ENCODE measurements around the gene INKA2. TPM values are rescaled to one million over a fixed set of nuclear protein-coding genes. Genes with fewer than 3 reads are reported as not detected.

INKA2 gene
- total and polyA plus RNA-seq, 4 donors: 0.26 to 0.67 (median 0.52) TPM

DNA sequence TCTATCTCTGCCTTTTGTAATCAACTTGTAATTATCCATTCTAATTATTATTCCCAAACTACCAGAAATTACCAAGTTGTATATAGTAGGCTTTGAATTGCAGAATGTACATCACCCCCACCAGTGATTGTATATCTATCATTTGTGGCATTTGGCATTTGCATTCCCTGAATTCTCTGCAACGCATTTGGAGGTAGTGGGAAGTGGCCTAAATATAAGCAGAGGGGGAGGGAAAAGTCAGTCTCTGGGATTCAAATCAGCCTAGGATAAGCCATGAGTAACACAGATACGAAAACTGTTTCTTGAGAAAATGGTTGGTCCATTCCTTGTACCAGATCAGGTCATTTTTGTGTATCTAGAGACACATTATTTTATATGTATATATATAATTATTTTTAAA is 37.2 kb upstream of the INKA2 start:
- TF ChIP-seq GABPA (IDR thresholded peaks at IDR 0.05 in 1 of 2, conservative IDR thresholded peaks at IDR 0.05 in 1 of 2) (no peak), NR2F2 (IDR thresholded peaks at IDR 0.05) (no peak), FOXA1 (IDR thresholded peaks at IDR 0.05) (no peak), FOXA2 (IDR thresholded peaks at IDR 0.05) (no peak), EGR1 (IDR thresholded peaks at IDR 0.05; ENCODE audit: low read depth in 2 of 2) (no peak), HNF4G (IDR thresholded peaks at IDR 0.05) (no peak), RXRA (IDR thresholded peaks at IDR 0.05) (no peak), SP1 (IDR thresholded peaks at IDR 0.05) (no peak), TAF1 (conservative IDR thresholded peaks at IDR 0.05) (no peak), JUND (IDR thresholded peaks at IDR 0.05) (no peak), HNF4A (conservative IDR thresholded peaks at IDR 0.05) (no peak), YY1 (IDR thresholded peaks at IDR 0.05) (no peak), RAD21 (IDR thresholded peaks at IDR 0.05) (no peak)
- TF ChIP-seq, protein P1, sequence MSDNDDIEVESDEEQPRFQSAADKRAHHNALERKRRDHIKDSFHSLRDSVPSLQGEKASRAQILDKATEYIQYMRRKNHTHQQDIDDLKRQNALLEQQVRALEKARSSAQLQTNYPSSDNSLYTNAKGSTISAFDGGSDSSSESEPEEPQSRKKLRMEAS (IDR thresholded peaks at IDR 0.05): no peak
- TF ChIP-seq, protein P2, sequence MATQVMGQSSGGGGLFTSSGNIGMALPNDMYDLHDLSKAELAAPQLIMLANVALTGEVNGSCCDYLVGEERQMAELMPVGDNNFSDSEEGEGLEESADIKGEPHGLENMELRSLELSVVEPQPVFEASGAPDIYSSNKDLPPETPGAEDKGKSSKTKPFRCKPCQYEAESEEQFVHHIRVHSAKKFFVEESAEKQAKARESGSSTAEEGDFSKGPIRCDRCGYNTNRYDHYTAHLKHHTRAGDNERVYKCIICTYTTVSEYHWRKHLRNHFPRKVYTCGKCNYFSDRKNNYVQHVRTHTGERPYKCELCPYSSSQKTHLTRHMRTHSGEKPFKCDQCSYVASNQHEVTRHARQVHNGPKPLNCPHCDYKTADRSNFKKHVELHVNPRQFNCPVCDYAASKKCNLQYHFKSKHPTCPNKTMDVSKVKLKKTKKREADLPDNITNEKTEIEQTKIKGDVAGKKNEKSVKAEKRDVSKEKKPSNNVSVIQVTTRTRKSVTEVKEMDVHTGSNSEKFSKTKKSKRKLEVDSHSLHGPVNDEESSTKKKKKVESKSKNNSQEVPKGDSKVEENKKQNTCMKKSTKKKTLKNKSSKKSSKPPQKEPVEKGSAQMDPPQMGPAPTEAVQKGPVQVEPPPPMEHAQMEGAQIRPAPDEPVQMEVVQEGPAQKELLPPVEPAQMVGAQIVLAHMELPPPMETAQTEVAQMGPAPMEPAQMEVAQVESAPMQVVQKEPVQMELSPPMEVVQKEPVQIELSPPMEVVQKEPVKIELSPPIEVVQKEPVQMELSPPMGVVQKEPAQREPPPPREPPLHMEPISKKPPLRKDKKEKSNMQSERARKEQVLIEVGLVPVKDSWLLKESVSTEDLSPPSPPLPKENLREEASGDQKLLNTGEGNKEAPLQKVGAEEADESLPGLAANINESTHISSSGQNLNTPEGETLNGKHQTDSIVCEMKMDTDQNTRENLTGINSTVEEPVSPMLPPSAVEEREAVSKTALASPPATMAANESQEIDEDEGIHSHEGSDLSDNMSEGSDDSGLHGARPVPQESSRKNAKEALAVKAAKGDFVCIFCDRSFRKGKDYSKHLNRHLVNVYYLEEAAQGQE (IDR thresholded peaks at IDR 0.05): no peak
- TF ChIP-seq, protein P3, sequence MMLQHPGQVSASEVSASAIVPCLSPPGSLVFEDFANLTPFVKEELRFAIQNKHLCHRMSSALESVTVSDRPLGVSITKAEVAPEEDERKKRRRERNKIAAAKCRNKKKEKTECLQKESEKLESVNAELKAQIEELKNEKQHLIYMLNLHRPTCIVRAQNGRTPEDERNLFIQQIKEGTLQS (IDR thresholded peaks at IDR 0.05): no peak
- TF ChIP-seq, protein P4, sequence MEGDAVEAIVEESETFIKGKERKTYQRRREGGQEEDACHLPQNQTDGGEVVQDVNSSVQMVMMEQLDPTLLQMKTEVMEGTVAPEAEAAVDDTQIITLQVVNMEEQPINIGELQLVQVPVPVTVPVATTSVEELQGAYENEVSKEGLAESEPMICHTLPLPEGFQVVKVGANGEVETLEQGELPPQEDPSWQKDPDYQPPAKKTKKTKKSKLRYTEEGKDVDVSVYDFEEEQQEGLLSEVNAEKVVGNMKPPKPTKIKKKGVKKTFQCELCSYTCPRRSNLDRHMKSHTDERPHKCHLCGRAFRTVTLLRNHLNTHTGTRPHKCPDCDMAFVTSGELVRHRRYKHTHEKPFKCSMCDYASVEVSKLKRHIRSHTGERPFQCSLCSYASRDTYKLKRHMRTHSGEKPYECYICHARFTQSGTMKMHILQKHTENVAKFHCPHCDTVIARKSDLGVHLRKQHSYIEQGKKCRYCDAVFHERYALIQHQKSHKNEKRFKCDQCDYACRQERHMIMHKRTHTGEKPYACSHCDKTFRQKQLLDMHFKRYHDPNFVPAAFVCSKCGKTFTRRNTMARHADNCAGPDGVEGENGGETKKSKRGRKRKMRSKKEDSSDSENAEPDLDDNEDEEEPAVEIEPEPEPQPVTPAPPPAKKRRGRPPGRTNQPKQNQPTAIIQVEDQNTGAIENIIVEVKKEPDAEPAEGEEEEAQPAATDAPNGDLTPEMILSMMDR (IDR thresholded peaks at IDR 0.05; ENCODE audit: low read depth, low read length, missing input control): no peak
- TF ChIP-seq, protein P5, sequence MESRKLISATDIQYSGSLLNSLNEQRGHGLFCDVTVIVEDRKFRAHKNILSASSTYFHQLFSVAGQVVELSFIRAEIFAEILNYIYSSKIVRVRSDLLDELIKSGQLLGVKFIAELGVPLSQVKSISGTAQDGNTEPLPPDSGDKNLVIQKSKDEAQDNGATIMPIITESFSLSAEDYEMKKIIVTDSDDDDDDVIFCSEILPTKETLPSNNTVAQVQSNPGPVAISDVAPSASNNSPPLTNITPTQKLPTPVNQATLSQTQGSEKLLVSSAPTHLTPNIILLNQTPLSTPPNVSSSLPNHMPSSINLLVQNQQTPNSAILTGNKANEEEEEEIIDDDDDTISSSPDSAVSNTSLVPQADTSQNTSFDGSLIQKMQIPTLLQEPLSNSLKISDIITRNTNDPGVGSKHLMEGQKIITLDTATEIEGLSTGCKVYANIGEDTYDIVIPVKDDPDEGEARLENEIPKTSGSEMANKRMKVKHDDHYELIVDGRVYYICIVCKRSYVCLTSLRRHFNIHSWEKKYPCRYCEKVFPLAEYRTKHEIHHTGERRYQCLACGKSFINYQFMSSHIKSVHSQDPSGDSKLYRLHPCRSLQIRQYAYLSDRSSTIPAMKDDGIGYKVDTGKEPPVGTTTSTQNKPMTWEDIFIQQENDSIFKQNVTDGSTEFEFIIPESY (IDR thresholded peaks at IDR 0.05): no peak
- Histone ChIP-seq H3K27me3 (ENCODE audit: control insufficient read depth in 4 of 4, insufficient read depth in 4 of 4, low read length in 3 of 4) (no peaks in the 10 kb centered on the region), H3K9me3 (ENCODE audit: control insufficient read depth in 4 of 4, low read length in 3 of 4) (no peaks in the 10 kb centered on the region), H3K36me3 (ENCODE audit: control insufficient read depth in 4 of 4, insufficient read depth in 3 of 4, low read depth in 1 of 4, low read length in 3 of 4) (peaks cover 0 to 23% (median 7%) of the 10 kb centered on the region in 4 donors), H3K4me1 (ENCODE audit: control insufficient read depth in 4 of 4, insufficient read depth in 4 of 4, low read length in 3 of 4) (peaks cover 0 to 2% (median 0%) of the 10 kb centered on the region in 4 donors), H3K9ac (ENCODE audit: low read depth in 1 of 2, low read length in 2 of 2) (no peak overlapping the region), H3K27ac (ENCODE audit: low read depth in 1 of 2, low read length in 2 of 2) (no peak overlapping the region), H3K4me3 (ENCODE audit: low read depth in 1 of 3, low read length in 3 of 3) (no peak overlapping the region)
- DNase-seq (ENCODE audit: low spot score): no peak
- WGBS: 90% methylated on average over 2 of the region's 2 CpGs
